ENCODE data around the gene JARID2. TPM values are rescaled to one million over a fixed set of nuclear protein-coding genes. Genes with fewer than 3 reads are reported as not detected.

JARID2 gene
- polyA plus RNA-seq, 1 donor from 2014 or later = 25.5 TPM

- Histone ChIP-seq H3K27ac (ENCODE audit: low read length) (no peak overlapping the region), H3K9ac (ENCODE audit: low read length) (no peak overlapping the region), H2AFZ (ENCODE audit: low read depth, low read length) (no peak overlapping the region), H3K79me2 (replicated peaks; ENCODE audit: insufficient read depth, low read length) (no peaks in the 10 kb centered on the region), H4K20me1 (ENCODE audit: insufficient read depth) (no peaks in the 10 kb centered on the region), H3K4me2 (ENCODE audit: low read length) (no peak overlapping the region), H3K9me3 (ENCODE audit: low read length) (no peaks in the 10 kb centered on the region), H3K9me2 (ENCODE audit: insufficient read depth, low read length) (no peaks in the 10 kb centered on the region), H3K27me3 (ENCODE audit: insufficient read depth, low read depth, low read length) (no peaks in the 10 kb centered on the region), H3K36me3 (ENCODE audit: insufficient read depth, low read length) (no peaks in the 10 kb centered on the region), H3K4me3 (ENCODE audit: low read length) (no peak overlapping the region), H3F3A (ENCODE audit: insufficient read depth, low read length, poor library complexity, severe bottlenecking) (no peaks in the 10 kb centered on the region)
- no peak for TF ChIP-seq EZH2 (IDR thresholded peaks at IDR 0.05; ENCODE audit: borderline replicate concordance, insufficient read depth, low read length, poor library complexity, severe bottlenecking)
- no peak for TF ChIP-seq TAF1 (IDR thresholded peaks at IDR 0.05; ENCODE audit: low read depth)
- no peak for TF ChIP-seq EP300 (conservative IDR thresholded peaks at IDR 0.05; ENCODE audit: poor library complexity, severe bottlenecking)
- no peak for TF ChIP-seq SMC3 (conservative IDR thresholded peaks at IDR 0.05; ENCODE audit: poor library complexity)
- TF ChIP-seq CTCF (IDR thresholded peaks at IDR 0.05; ENCODE audit: poor library complexity, severe bottlenecking) = no peak
- no peak for TF ChIP-seq RAD21 (conservative IDR thresholded peaks at IDR 0.05)
- no peak for TF ChIP-seq POLR2AphosphoS5 (IDR thresholded peaks at IDR 0.05)
- TF ChIP-seq MXI1 (conservative IDR thresholded peaks at IDR 0.05; ENCODE audit: poor library complexity, severe bottlenecking) = no peak
- TF ChIP-seq REST (IDR thresholded peaks at IDR 0.05; ENCODE audit: borderline replicate concordance) = no peak
Observed at GRCh38 chr6:15557174-15557573, 311.3 kb downstream of the JARID2 start.

- Histone ChIP-seq H2AFZ (ENCODE audit: low read depth, low read length) (no peak overlapping the region), H3K4me3 (ENCODE audit: low read length) (no peak overlapping the region), H3K9me3 (ENCODE audit: low read length) (no peaks in the 10 kb centered on the region), H3F3A (ENCODE audit: insufficient read depth, low read length, poor library complexity, severe bottlenecking) (no peaks in the 10 kb centered on the region), H3K9me2 (ENCODE audit: insufficient read depth, low read length) (no peaks in the 10 kb centered on the region), H3K36me3 (ENCODE audit: insufficient read depth, low read length) (no peaks in the 10 kb centered on the region), H4K20me1 (ENCODE audit: insufficient read depth) (no peaks in the 10 kb centered on the region), H3K4me2 (ENCODE audit: low read length) (no peak overlapping the region), H3K79me2 (replicated peaks; ENCODE audit: insufficient read depth, low read length) (no peaks in the 10 kb centered on the region), H3K27me3 (ENCODE audit: insufficient read depth, low read depth, low read length) (no peaks in the 10 kb centered on the region), H3K9ac (ENCODE audit: low read length) (no peak overlapping the region), H3K27ac (ENCODE audit: low read length) (no peak overlapping the region)
- no peak for TF ChIP-seq EZH2 (IDR thresholded peaks at IDR 0.05; ENCODE audit: borderline replicate concordance, insufficient read depth, low read length, poor library complexity, severe bottlenecking)
- TF ChIP-seq REST (IDR thresholded peaks at IDR 0.05; ENCODE audit: borderline replicate concordance) = no peak
- no peak for TF ChIP-seq RAD21 (conservative IDR thresholded peaks at IDR 0.05)
- TF ChIP-seq SMC3 (conservative IDR thresholded peaks at IDR 0.05; ENCODE audit: poor library complexity) = no peak
- TF ChIP-seq EP300 (conservative IDR thresholded peaks at IDR 0.05; ENCODE audit: poor library complexity, severe bottlenecking) = no peak
- TF ChIP-seq POLR2AphosphoS5 (IDR thresholded peaks at IDR 0.05) = no peak
- TF ChIP-seq CTCF (IDR thresholded peaks at IDR 0.05; ENCODE audit: poor library complexity, severe bottlenecking) = no peak
Observed at GRCh38 chr6:15560713-15561112, 314.8 kb downstream of the JARID2 start.
